RWPE1 (cell line): ENCODE data around the gene SCIN.
A peak's percentile ranks its signal among the peaks of the same experiment; 100 is the strongest.

Source experiments
- CTCF ChIA-PET: fragments of 350-600 bp; sonication (Branson Sonifier 250); formaldehyde crosslinking; extraction: SDS; loops from one replicate; lab custom pipeline; 2021; lab: Yijun Ruan, JAX
- POLR2A ChIA-PET: fragments of 400-600 bp; formaldehyde crosslinking; extraction: SDS; loops from one replicate; lab custom pipeline; 2020; ENCODE audit warnings: antibody characterized with exemption; ENCODE audit not compliant: low non-redundant PET; lab: Yijun Ruan, JAX
- DNase-seq: peaks from one replicate; pipeline ENCODE4 v3.0.0; 2012; ENCODE audit warnings: low spot score
- H3K27ac ChIP-seq: fragments of 450-650 bp; 2 replicates; pipeline ENCODE4 v1.5.1; 2017
- CTCF ChIP-seq: fragments of 450-650 bp; conservative IDR thresholded peaks from 2 replicates; pipeline ENCODE4 v1.5.1; 2017; ENCODE audit warnings: low read depth, mild to moderate bottlenecking

Gene SCIN

GRCh38 chr7:12630513-12630819 is 59.9 kb downstream of the SCIN start:
- TF ChIP-seq CTCF, result no peak
- ChIA-PET POLR2A (no interaction called here), CTCF (interaction anchor here (0.6 kb wide), 1 partner anchor 57 kb away, joined by 3 read pairs; the partner anchor contains the start of gene ARL4A)
- no peak for DNase-seq
- H3K27ac ChIP-seq, result no peak overlapping the region

GRCh38 chr7:12633582-12633981 is 63.1 kb downstream of the SCIN start:
- POLR2A ChIA-PET, result no interaction called here
- no peak for TF ChIP-seq CTCF
- CTCF ChIA-PET, result interaction anchor here (0.7 kb wide), 1 partner anchor 437 kb away, joined by 3 read pairs; no protein-coding TSS in a partner anchor
- no peak overlapping the region for H3K27ac ChIP-seq
- DNase-seq, result no peak

GRCh38 chr7:12635830-12636229 is 65.3 kb downstream of the SCIN start:
- ChIA-PET CTCF (interaction anchor here (0.5 to 1.7 kb wide), 3 partner anchors 34 to 631 kb away, joined by 4 to 7 read pairs (median 5); no protein-coding TSS in a partner anchor), POLR2A (no interaction called here)
- H3K27ac ChIP-seq, result no peak overlapping the region
- no peak for TF ChIP-seq CTCF
- peak; percentile 29 for DNase-seq

- DNase-seq, result no peak
- CTCF ChIA-PET, result interaction anchor here (0.7 to 0.8 kb wide), 2 partner anchors 495 to 628 kb away, joined by 3 read pairs; no protein-coding TSS in a partner anchor
- no peak overlapping the region for H3K27ac ChIP-seq
- POLR2A ChIA-PET, result no interaction called here
- no peak for TF ChIP-seq CTCF
Observed at GRCh38 chr7:12637328-12637727, 66.8 kb downstream of the SCIN start.

- no peak overlapping the region for H3K27ac ChIP-seq
- ChIA-PET POLR2A (no interaction called here), CTCF (interaction anchor here (0.6 to 1.4 kb wide), 9 partner anchors 12 to 627 kb away, joined by 3 to 5 read pairs (median 3); no protein-coding TSS in a partner anchor)
- DNase-seq, result no peak
- TF ChIP-seq CTCF, result no peak
Observed at GRCh38 chr7:12637819-12638592, 67.5 kb downstream of the SCIN start.

- peak; percentile 83 for TF ChIP-seq CTCF
- ChIA-PET POLR2A (no interaction called here), CTCF (interaction anchor here (0.6 to 1.4 kb wide), 10 partner anchors 13 to 643 kb away, joined by 3 to 5 read pairs (median 3); no protein-coding TSS in a partner anchor)
- H3K27ac ChIP-seq, result no peak overlapping the region
- DNase-seq, result peak; percentile 42
Observed at GRCh38 chr7:12638851-12639456, 68.4 kb downstream of the SCIN start.
